SJSA1 (cell line): ENCODE measurements around the gene FHIT. TPM values are rescaled to one million over a fixed set of nuclear protein-coding genes. Genes with fewer than 3 reads are reported as not detected.

Experiments used
- DNase-seq, 2 experiments: peaks; one replicate each; pipeline ENCODE4 v3.0.0-alpha.2; 2015 to 2020; ENCODE audit warnings: low spot score in 2 of 2, low read depth in 1 of 2
- H3K27ac ChIP-seq: fragments of 250-450 bp; sonication (Bioruptor Pico); 2 replicates; pipeline ENCODE4 v1.5.1; 2020; ENCODE audit warnings: mild to moderate bottlenecking, moderate library complexity
- H3K27me3 ChIP-seq: fragments of 250-450 bp; sonication (Bioruptor Pico); replicated peaks from 2 replicates; pipeline ENCODE4 v1.5.1; 2020; ENCODE audit warnings: mild to moderate bottlenecking, moderate library complexity
- H3K36me3 ChIP-seq: fragments of 250-450 bp; sonication (Bioruptor Pico); 2 replicates; pipeline ENCODE4 v1.5.1; 2020; ENCODE audit warnings: mild to moderate bottlenecking
- H3K4me1 ChIP-seq: fragments of 250-450 bp; sonication (Bioruptor Pico); replicated peaks from 2 replicates; pipeline ENCODE4 v1.6.1; 2021; ENCODE audit warnings: mild to moderate bottlenecking
- H3K4me3 ChIP-seq: fragments of 250-450 bp; sonication (Bioruptor Pico); 2 replicates; pipeline ENCODE4 v1.5.1; 2020; ENCODE audit warnings: mild to moderate bottlenecking
- H3K9me3 ChIP-seq: fragments of 250-450 bp; sonication (Bioruptor Pico); replicated peaks from 2 replicates; pipeline ENCODE4 v1.5.1; 2020; ENCODE audit warnings: mild to moderate bottlenecking
- total RNA-seq: library from RNA; depleted of rRNA; stranded (reverse); fragments of >200 nt; shearing (Covaris generic); gene quantifications from 2 replicates; pipeline ENCODE4 v1.2.3, GENCODE V29; 2014

Gene FHIT
- total RNA-seq, 1 experiment from 2014 or later: not detected

DNA sequence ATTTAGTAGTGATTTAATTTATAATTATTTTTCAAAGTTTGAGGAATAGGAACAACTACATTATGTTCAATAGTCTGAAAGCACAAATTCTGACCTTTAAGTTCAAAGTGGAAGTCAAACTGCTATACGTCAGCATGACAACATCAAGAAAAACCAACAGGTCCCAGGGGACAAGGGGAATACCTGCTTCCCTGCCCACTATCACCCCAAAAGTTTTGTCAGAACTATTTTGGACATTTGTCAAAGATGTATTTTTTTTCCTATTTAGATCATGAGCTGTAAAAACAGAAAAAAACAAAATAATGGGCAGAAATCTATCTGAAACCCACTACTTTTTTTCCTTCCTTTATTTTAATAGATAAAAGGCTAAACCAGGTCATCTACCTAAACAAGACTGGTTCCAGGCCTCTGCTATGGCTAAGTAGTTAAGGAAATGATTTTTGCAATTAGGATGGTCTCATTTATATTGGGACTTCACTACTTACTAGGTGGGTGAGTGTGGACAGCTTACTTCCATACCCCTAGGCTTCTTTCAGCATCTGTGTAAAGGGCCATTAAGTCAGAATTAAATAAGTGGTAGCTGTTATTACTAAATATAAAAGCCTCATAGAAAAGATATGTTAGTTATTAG is 746.3 kb downstream of the FHIT start:
- H3K27ac ChIP-seq: no peak overlapping the region
- no peak for DNase-seq
- no peak overlapping the region for H3K4me3 ChIP-seq
- no peaks in the 10 kb centered on the region for H3K36me3 ChIP-seq
- no peaks in the 10 kb centered on the region for H3K4me1 ChIP-seq
- no peaks in the 10 kb centered on the region for H3K9me3 ChIP-seq
- H3K27me3 ChIP-seq: no peaks in the 10 kb centered on the region

DNA sequence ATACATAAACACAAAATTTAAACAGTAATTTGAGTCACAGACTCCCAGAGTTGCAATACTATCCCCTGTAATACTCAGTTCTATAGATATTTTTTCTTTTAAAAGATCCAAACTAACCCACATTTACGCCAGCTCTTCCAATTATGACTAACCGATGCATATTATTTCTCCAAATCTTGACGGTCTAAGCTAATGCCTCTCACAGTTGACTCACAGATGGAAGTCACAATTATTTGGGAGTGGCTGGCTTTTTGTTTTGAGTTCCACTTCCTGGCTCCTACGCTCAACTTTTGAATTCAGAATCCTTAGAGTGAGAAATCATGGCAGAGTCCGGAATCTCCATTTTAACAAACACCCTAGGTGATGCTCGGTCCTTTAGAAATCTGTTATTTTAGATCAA is 749.9 kb downstream of the FHIT start:
- Histone ChIP-seq H3K27ac (no peak overlapping the region), H3K27me3 (no peaks in the 10 kb centered on the region), H3K9me3 (no peaks in the 10 kb centered on the region), H3K4me1 (no peaks in the 10 kb centered on the region), H3K4me3 (no peak overlapping the region), H3K36me3 (no peaks in the 10 kb centered on the region)
- no peak for DNase-seq

DNA sequence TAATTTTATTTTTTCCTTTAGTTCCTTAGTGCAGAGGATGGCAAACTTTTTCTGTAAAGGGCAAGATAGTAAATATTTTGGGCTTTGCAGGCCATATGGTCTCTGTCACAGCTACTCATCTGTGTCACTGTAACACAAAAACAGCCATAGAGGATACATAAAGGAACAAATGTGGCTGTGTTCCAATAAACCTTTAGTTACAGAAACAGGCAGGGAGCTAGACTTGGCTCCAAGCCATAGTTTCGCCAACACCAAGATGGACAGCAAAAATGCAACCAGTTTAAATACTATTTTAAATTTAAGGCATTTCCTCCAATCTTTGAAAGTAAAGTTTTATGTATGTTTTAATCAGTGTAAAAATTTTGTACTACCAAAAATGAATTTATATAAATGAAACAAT is 753.4 kb downstream of the FHIT start:
- no peak for DNase-seq
- Histone ChIP-seq H3K27ac (no peak overlapping the region), H3K36me3 (no peaks in the 10 kb centered on the region), H3K4me1 (no peaks in the 10 kb centered on the region), H3K9me3 (no peaks in the 10 kb centered on the region), H3K4me3 (no peak overlapping the region), H3K27me3 (no peaks in the 10 kb centered on the region)

DNA sequence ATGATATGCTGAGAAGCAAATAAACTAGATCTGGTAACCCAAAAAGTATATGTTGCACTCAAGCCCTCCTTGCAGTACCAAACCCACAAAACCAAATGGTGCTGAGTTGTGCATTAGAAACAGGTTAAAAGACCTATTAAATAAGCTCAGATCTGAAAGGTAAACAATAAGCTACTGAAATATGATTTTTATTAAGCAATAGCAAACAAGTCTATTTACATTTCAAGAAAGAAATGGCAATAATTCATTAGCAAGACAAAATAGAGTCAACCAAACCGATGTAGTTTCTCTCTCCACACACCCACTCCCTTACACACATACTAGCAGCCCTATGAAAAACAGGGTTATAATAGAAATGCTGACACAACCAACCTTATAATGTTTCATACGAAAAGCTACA is 760.3 kb downstream of the FHIT start:
- Histone ChIP-seq H3K27me3 (no peaks in the 10 kb centered on the region), H3K4me1 (no peaks in the 10 kb centered on the region), H3K9me3 (no peaks in the 10 kb centered on the region), H3K4me3 (no peak overlapping the region), H3K36me3 (no peaks in the 10 kb centered on the region), H3K27ac (no peak overlapping the region)
- no peak for DNase-seq

DNA sequence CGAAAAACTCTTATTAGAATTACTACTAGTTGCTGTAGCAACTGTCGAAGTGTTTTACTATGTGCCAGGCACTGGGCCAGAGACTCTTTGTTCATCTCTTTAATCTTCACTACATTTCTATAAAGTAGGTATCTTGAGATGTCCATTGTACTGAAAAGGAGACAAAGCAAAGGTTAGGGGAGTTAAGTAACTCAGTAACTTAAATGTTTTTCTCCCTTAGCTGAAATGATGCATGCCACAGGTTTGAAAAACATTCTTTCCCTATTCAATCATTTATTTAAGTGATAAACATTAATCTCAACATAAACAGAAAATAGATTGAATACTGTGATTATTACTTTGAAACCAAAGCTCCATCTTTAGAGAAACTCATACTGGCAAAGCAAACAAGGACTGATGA is 776.2 kb downstream of the FHIT start:
- H3K4me1 ChIP-seq: no peaks in the 10 kb centered on the region
- no peak overlapping the region for H3K4me3 ChIP-seq
- no peaks in the 10 kb centered on the region for H3K27me3 ChIP-seq
- no peak for DNase-seq
- H3K27ac ChIP-seq: no peak overlapping the region
- H3K9me3 ChIP-seq: no peaks in the 10 kb centered on the region; the same call in 1 of the 2 replicates
- no peaks in the 10 kb centered on the region for H3K36me3 ChIP-seq

DNA sequence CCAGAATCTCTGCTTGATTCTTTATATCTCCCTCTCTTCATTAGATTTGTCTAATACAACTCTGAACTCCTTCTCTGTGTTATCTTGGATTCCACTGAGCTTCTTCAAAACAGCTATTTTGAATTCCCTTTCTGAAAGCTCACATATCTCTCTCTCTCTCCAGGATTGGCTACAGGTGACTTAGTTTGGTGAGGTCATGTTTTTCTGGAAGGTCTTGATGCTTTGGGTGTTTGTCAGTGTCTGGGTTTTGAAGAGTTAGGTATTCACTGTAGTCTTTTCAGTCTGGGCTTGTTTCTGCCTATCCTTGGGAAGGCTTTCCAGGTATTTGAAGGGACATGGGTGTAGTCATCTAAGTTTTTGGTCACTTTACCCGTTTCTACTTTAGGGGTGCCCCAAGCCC is 781.8 kb downstream of the FHIT start:
- no peaks in the 10 kb centered on the region for H3K36me3 ChIP-seq
- DNase-seq: no peak

DNA sequence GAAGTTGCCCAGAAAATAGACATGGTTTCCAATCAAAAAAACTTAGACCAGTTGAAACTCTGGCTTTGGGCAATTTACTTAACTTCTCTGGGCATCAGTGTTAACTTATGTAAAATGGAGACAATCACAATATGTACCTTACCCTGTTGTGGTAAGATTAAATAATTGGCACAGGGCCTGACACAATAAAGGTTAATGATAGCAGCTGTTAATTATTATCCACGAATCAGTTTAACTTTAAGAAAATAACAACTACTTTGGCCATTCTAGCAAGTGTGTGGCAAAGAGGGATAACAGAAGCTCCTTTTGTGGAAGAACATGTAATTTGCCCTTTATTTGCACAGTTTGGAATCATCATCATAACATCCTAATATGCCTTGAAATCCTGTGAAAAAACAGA is 787.6 kb downstream of the FHIT start:
- DNase-seq: no peak
- H3K27ac ChIP-seq: no peak overlapping the region
- H3K9me3 ChIP-seq: no peaks in the 10 kb centered on the region
- H3K27me3 ChIP-seq: no peaks in the 10 kb centered on the region
- no peaks in the 10 kb centered on the region for H3K4me1 ChIP-seq
- no peak overlapping the region for H3K4me3 ChIP-seq
- no peaks in the 10 kb centered on the region for H3K36me3 ChIP-seq

More for the DNA sequence above, 781.8 kb downstream of the FHIT start:
- no peaks in the 10 kb centered on the region for H3K4me1 ChIP-seq
- H3K4me3 ChIP-seq: no peak overlapping the region
- no peak overlapping the region for H3K27ac ChIP-seq
- no peaks in the 10 kb centered on the region for H3K9me3 ChIP-seq
- no peaks in the 10 kb centered on the region for H3K27me3 ChIP-seq

DNA sequence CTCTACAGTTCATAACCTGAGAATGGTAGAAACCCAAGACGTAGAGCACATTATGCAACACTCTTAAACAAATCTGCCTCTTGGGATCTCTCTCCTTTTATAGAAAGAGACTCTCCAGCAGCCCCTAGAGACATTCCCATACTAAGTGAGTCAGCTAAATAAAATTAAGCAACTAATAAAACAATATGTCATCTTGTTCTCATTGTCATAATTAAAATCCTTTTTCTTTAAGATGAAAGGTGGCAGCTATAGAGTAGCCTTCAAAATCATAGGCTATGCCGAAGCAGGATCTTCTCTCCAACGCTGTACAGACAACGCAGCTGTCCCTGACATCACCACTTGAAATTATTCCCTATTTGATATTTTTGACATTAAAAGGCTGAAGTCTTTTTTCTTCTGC is 790.0 kb downstream of the FHIT start:
- no peak for DNase-seq
- Histone ChIP-seq H3K27ac (no peak overlapping the region), H3K36me3 (no peaks in the 10 kb centered on the region)

DNA sequence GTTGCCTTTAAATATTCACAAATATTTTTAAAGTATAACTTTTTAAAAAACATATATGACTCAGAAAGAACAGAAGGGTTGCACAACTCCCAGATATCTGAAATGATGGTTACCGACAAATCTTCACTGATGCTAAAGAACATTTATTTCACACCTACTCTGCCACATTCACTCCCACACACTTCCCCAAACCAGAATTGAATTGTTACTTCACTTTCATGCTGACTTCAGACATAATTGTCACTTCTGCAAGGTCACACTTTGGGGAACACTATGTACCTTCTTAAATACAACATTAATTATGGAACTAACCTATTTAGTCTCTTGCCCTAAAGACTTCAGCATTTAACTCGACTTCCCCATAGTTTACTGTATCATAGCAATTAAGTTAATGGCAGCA is 795.1 kb downstream of the FHIT start:
- DNase-seq: no peak
- H3K36me3 ChIP-seq: no peaks in the 10 kb centered on the region
- no peaks in the 10 kb centered on the region for H3K27me3 ChIP-seq
- H3K9me3 ChIP-seq: no peaks in the 10 kb centered on the region
- no peaks in the 10 kb centered on the region for H3K4me1 ChIP-seq
- H3K27ac ChIP-seq: no peak overlapping the region
- H3K4me3 ChIP-seq: no peak overlapping the region

More for the DNA sequence above, 790.0 kb downstream of the FHIT start:
- H3K4me3 ChIP-seq: no peak overlapping the region
- H3K9me3 ChIP-seq: no peaks in the 10 kb centered on the region
- H3K27me3 ChIP-seq: no peaks in the 10 kb centered on the region
- H3K4me1 ChIP-seq: no peaks in the 10 kb centered on the region

DNA sequence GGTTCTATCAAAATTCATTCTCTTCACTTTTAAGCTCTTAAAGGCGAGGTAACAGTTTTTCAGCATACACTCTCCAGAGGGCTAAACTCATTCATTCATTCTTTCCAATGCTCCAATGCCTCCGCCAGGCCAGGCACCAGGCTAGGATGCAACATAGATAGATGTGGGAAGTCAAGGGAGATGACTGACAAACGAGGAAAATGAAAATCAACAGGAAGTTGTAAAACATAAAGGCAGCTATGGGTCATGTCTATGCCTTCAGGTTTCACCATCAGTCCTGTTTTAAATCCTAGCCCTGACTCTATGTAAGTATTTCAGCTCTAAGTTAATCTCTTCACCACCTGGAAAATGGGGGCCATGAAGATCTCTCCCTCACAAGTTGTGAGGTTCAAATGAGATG is 797.9 kb downstream of the FHIT start:
- Histone ChIP-seq H3K27ac (no peak overlapping the region), H3K4me3 (no peak overlapping the region), H3K9me3 (no peaks in the 10 kb centered on the region), H3K4me1 (no peaks in the 10 kb centered on the region), H3K27me3 (no peaks in the 10 kb centered on the region), H3K36me3 (no peaks in the 10 kb centered on the region)
- DNase-seq: no peak

DNA sequence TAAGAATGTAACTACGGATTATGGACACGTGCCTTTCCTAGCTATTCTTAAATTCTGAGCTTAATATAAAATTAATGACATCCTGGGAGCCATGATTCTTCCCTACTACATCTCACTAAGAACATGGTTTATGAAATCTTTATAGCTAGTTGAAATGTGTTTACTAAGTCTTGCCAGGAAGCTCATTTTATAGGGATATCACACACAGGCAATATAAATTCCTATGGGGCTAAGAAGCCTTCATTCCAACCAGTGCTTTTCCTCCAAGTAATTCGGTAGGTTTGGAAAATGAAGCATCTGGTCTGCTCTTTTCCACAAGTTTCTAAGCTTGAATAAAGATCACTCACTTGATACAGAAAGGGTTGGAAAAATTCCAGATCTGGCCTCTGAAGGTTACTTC is 802.6 kb downstream of the FHIT start:
- Histone ChIP-seq H3K4me3 (no peak overlapping the region), H3K27ac (no peak overlapping the region), H3K36me3 (no peaks in the 10 kb centered on the region), H3K9me3 (no peaks in the 10 kb centered on the region), H3K27me3 (no peaks in the 10 kb centered on the region), H3K4me1 (no peaks in the 10 kb centered on the region)
- no peak for DNase-seq

DNA sequence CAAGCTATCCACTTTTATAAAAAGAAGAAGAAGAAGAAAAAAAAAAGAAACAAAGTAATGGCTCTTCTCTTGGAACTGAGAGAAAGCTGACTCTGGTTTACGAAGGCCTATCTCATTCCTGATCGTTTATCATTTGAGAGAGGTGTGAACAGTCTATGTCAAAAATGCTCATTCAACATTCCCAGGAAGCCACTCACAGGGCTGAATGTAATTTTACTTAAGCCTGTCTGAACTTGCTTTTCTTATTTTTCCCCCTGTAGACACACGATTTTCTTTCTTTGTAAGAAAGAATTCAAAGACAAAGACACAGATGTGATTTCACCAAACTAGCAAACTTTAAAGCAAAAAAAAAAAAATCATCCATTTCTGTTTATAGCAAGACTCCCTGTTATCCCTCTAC is 805.8 kb downstream of the FHIT start:
- DNase-seq: no peak
- H3K9me3 ChIP-seq: no peaks in the 10 kb centered on the region
- H3K36me3 ChIP-seq: no peaks in the 10 kb centered on the region
- no peak overlapping the region for H3K27ac ChIP-seq
- no peaks in the 10 kb centered on the region for H3K4me1 ChIP-seq
- no peaks in the 10 kb centered on the region for H3K27me3 ChIP-seq
- no peak overlapping the region for H3K4me3 ChIP-seq

DNA sequence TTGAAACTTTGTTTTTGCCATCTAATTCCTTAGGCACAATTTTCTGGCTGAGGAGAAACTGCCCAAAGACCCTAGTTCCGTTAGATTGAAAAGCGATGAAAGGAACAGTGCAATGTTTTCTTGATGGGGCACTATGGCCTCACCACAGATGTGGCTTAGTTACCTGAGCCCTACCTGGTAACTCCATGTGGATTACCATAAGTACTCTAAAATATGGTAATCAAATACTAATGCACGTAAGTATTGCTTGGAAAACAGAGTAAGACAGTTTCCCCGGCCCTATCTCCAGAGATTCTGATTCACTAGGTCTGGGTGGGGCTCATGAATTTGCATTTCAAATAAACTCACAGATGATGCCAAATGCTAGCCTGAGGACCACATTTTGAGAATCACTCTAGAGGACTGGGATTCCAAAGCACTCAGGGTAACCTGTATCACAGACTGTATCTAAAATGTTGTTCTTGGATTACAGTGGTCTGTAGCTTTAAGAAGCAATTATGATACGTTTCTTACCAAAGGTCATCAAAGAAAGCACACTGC is 806.3 kb downstream of the FHIT start:
- H3K27ac ChIP-seq: no peak overlapping the region
- H3K27me3 ChIP-seq: no peaks in the 10 kb centered on the region
- no peaks in the 10 kb centered on the region for H3K4me1 ChIP-seq
- H3K4me3 ChIP-seq: no peak overlapping the region
- H3K9me3 ChIP-seq: no peaks in the 10 kb centered on the region
- H3K36me3 ChIP-seq: no peaks in the 10 kb centered on the region
- DNase-seq: no peak

DNA sequence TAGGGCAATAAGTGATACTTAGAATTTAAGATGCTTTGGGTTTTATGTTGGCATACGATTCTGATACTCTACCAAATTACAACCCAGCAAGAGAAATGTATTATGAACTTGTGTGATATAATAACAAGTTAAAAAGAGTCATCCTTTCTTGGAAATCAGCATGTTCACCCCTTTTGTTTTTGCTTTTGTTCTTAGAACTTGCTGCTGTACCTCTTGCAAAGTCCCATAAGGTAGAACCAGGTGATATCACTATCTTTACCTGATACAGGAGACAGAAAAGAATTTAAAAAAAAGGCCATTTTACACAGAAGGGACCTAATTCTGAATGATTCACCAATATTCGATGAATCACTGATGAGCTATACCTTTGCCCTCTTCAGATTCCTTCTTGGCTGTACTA is 810.4 kb downstream of the FHIT start:
- Histone ChIP-seq H3K4me3 (no peak overlapping the region), H3K4me1 (no peaks in the 10 kb centered on the region), H3K27me3 (no peaks in the 10 kb centered on the region), H3K36me3 (no peaks in the 10 kb centered on the region), H3K9me3 (no peaks in the 10 kb centered on the region), H3K27ac (no peak overlapping the region)
- no peak for DNase-seq
